Stimulated activated CD8-positive, alpha-beta memory T cell treated with anti-CD3 and anti-CD28 coated beads, Interleukin-7, amount 100 ng/mL, for 4 hours (primary cell): Measurements from ENCODE around the gene TINAG.
"Not testable (repeated sequence)": the region's sequence is repeated elsewhere in the genome, so short reads cannot be mapped to it uniquely, and the experiment has no call there.

Experiments
- DNase-seq, 2 donors: peaks; one replicate each; pipeline ENCODE4 v3.0.0-alpha.2; 2020; ENCODE audit warnings: low read depth in 2 of 2

TINAG gene

GRCh38 chr6:54307439-54307910 lies 766 bp upstream of the TINAG start:
- DNase-seq, result no peak

- no peak for DNase-seq
These were observed 710 bp downstream of the TINAG start for GRCh38 chr6:54308986-54309315.

GRCh38 chr6:54310377-54311152 lies 2.3 kb downstream of the TINAG start:
- no peak for DNase-seq

DNA sequence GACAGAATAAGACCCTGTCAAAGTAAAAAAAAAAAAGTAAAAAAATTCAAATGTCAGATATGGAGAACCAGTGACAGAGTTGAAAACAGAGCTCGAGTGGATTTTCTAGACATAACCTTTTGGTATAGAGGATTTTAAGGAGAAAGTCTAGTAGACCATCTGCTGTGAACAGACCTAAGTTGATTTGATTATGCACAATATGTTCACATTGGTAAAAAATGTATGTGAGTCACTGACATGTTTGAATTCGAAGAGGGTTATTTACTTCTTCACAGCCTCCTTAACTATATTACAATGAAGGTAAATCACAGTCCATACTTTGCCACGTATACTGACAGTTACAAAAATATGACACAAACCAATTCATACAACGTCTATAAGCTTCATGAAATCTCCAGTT lies 7.4 kb downstream of the TINAG start:
- DNase-seq, result no peak

- no peak for DNase-seq
These were observed 12.6 kb downstream of the TINAG start for GRCh38 chr6:54320871-54321270.

- DNase-seq, result no peak
These were observed 19.4 kb downstream of the TINAG start for GRCh38 chr6:54327631-54328030.

- DNase-seq, result not testable (repeated sequence)
These were observed 23.3 kb downstream of the TINAG start for GRCh38 chr6:54331571-54331970.

DNA sequence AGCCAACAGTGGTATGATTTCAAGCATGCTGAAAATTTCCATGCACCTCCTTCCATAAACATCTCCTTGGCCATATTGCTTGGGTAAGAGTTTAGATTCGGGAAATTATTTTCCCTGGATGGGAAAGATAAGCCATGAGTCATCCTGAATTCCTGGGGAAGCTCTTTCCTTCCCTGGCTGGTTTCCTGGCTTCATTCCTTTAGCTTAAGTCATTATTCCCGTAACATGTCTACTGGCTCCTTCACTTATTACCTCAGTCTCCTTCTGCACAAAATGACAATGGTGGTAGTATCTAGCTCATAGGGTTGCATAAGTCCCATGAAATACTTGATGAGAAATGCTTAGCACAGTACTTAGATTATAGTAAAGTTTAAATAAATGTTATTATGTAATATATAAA lies 27.6 kb downstream of the TINAG start:
- DNase-seq, result no peak

- DNase-seq, result no peak
These were observed 45.7 kb downstream of the TINAG start for GRCh38 chr6:54353975-54354374.

GRCh38 chr6:54354608-54355007 lies 46.4 kb downstream of the TINAG start:
- no peak for DNase-seq

DNA sequence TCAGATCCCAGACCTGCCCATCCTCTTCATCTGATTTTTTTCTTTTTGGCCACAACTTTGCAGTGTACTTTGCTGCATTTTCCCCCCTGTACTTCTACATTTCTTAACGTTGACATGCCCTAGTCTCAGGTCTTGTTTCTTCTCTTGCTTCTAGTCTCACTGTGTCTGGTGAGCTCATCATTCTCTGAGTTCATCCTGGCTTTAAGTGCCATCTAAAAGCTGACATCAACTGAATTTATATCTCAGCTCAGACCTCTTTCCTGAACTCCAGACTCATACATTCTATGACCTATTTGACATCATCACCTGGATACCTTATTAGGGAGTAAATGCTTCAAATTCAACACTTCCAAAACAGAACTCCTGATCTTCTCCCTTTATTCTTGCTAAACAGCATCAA lies 48.9 kb downstream of the TINAG start:
- no peak for DNase-seq

GRCh38 chr6:54361188-54361587 lies 52.9 kb downstream of the TINAG start:
- no peak for DNase-seq

DNA sequence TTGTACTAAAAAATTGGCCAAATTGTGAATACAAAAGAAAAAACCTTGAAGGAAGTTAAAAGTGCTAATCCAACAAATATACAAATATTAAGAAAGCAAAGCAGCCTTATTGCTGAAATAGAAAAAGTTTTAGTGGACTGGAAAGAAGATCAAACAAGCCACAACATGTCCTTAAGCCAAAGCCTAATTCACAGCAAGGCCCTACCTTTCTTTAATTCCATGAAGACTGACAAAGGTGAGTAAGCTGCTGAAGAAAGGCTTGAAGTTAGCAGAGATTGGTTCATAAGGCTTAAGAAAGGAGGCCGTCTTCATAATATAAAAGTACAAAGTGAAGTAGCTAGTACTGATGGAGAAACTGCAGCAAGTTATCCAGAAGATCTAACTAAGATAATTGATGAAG lies 53.5 kb downstream of the TINAG start:
- DNase-seq, result no peak

GRCh38 chr6:54366667-54367327 lies 58.6 kb downstream of the TINAG start:
- DNase-seq, result no peak

GRCh38 chr6:54377776-54378175 lies 69.5 kb downstream of the TINAG start:
- no peak for DNase-seq

- DNase-seq, result no peak
These were observed 78.1 kb downstream of the TINAG start for GRCh38 chr6:54386295-54386694.

- DNase-seq, result no peak
These were observed 82.1 kb downstream of the TINAG start for GRCh38 chr6:54390362-54390761.

DNA sequence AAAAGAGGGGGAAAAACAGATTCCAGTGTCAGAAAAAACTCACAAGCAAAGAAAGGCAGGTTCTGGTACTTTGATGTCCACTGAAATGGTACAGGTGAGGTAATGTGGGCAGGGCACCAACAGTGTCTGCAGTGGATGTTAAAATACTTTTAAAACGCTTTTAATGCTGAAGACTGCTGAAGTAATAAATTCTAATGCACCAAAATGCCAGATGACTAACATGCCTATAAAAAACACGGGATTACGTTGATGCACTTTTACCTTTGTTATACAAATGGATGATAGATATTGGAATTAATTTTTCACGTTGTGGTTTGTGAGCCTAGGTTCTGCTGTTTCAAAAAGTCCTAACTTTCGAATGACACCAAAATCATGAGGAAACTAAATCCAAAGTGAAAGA lies 83.3 kb downstream of the TINAG start:
- no peak for DNase-seq

DNA sequence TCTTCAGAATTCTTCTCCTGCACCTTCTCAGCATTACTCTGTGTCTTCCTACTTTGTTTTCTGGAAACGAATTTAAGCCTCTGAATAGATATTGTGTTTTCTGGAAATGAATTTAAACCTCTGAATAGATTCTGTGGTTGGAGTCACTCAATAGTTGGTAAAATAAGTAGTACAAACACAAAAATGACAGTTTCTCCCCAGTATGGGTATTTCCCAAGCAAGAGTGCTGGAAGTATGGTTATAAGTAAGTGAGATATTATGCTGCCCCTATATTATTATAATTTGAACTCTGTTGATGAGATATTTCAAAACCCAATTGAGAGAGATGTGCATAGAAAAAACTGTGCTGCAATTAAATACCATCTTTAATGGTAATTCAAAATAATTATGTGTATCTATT lies 94.9 kb downstream of the TINAG start:
- no peak for DNase-seq

GRCh38 chr6:54404791-54405190 lies 96.5 kb downstream of the TINAG start:
- no peak for DNase-seq

- no peak for DNase-seq
These were observed 103.5 kb downstream of the TINAG start for GRCh38 chr6:54411767-54412166.

DNA sequence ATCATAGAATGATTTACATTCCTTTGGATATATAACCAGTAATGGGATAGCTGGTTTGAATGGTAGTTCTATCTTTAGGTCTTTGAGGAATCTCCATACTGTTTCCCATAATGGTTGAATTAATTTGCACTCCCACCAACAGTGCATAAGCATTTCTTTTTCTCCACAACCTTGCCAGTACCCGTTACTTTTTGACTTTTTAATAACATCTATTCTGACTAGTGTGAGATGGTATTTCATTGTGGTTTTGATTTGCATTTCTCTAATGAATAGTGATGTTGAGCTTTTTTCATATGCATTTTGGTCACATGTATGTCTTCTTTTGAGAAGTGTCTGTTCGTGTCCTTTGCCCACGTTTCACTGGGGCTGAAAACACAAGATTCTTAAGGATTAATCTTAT lies 107.3 kb downstream of the TINAG start:
- DNase-seq, result no peak

DNA sequence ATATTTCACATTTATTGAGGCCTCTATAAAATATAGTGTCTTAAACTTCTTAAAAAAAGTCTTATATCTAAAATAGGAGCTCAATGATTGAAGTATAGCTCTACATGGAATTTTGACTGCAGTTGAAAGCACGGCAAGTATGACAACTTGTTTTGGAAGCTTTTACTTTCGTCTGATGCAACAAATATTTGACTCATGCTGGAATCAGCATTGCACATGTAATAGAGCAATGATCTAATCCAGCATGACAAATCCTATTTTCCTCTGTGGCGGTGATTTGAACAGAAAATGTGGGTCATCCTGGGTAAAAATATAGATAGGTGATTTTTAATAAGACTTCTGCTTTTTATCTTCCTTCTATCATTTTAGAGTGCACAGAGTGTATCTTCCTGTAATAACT lies 111.6 kb downstream of the TINAG start:
- no peak for DNase-seq

- no peak for DNase-seq
These were observed 118.8 kb downstream of the TINAG start for GRCh38 chr6:54426995-54427394.
